Stimulated activated CD8-positive, alpha-beta memory T cell treated with anti-CD3 and anti-CD28 coated beads, Interleukin-4, amount 100 ng/mL, for 48 hours (primary cell): ENCODE results near the gene DTNB.

Source experiments
- DNase-seq: peaks from one replicate; pipeline ENCODE4 v3.0.0-alpha.2; 2020

DTNB gene

GRCh38 chr2:25379535-25379934, 293.8 kb downstream of the DTNB start:
- DNase-seq: peak; percentile 23

- DNase-seq: peak; percentile 23
These were observed 294.5 kb downstream of the DTNB start for GRCh38 chr2:25378731-25379490.

GRCh38 chr2:25377822-25378421, 295.5 kb downstream of the DTNB start:
- DNase-seq: peak; percentile 22

- DNase-seq: peak; percentile 94
These were observed 296.4 kb downstream of the DTNB start for GRCh38 chr2:25376750-25377621.

GRCh38 chr2:25375989-25376545, 297.3 kb downstream of the DTNB start:
- DNase-seq: peak; percentile 30

GRCh38 chr2:25375371-25375988, 297.9 kb downstream of the DTNB start:
- DNase-seq: peak; percentile 22

GRCh38 chr2:25374827-25375226, 298.6 kb downstream of the DTNB start:
- DNase-seq: peak; percentile 22

- DNase-seq: peak; percentile 19
These were observed 299.0 kb downstream of the DTNB start for GRCh38 chr2:25374411-25374810.

GRCh38 chr2:25373269-25373981, 300.0 kb downstream of the DTNB start:
- peak; percentile 23 for DNase-seq

GRCh38 chr2:25372405-25373268, 300.7 kb downstream of the DTNB start:
- DNase-seq: peak; percentile 11

GRCh38 chr2:25371253-25372241, 301.8 kb downstream of the DTNB start:
- DNase-seq: peak; percentile 24

- peak; percentile 9 for DNase-seq
These were observed 303.5 kb downstream of the DTNB start for GRCh38 chr2:25369876-25370275.

- DNase-seq: no peak
These were observed 303.9 kb downstream of the DTNB start for GRCh38 chr2:25369439-25369838.

GRCh38 chr2:25368660-25369059, 304.7 kb downstream of the DTNB start:
- no peak for DNase-seq

GRCh38 chr2:25367296-25367695, 306.1 kb downstream of the DTNB start:
- DNase-seq: no peak

GRCh38 chr2:25366629-25367028, 306.7 kb downstream of the DTNB start:
- no peak for DNase-seq

GRCh38 chr2:25365241-25365640, 308.1 kb downstream of the DTNB start:
- no peak for DNase-seq

- no peak for DNase-seq
These were observed 309.6 kb downstream of the DTNB start for GRCh38 chr2:25363733-25364132.

GRCh38 chr2:25362434-25363145, 310.8 kb downstream of the DTNB start:
- peak; percentile 71 for DNase-seq
